CD4-positive, alpha-beta T cell treated with Interleukin-15 for 1 hour (primary cell): ENCODE measurements around the gene PCGF2.

ENCODE experiments used
- DNase-seq: peaks from one replicate; pipeline ENCODE4 v3.0.0-alpha.2; 2020

Gene PCGF2

DNA sequence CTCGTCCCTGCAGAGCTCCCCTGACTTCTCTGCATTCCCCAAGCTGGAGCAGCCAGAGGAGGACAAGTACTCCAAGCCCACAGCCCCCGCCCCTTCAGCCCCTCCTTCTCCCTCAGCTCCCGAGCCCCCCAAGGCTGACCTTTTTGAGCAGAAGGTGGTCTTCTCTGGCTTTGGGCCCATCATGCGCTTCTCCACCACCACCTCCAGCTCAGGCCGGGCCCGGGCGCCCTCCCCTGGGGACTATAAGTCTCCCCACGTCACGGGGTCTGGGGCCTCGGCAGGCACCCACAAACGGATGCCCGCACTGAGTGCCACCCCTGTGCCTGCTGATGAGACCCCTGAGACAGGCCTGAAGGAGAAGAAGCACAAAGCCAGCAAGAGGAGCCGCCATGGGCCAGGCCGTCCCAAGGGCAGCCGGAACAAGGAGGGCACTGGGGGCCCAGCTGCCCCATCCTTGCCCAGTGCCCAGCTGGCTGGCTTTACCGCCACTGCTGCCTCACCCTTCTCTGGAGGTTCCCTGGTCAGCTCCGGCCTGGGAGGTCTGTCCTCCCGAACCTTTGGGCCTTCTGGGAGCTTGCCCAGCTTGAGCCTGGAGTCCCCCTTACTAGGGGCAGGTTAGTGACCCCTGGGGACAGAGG is 31.6 kb downstream of the PCGF2 start:
- no peak for DNase-seq

GRCh38 chr17:38715216-38715943 is 32.8 kb downstream of the PCGF2 start:
- DNase-seq: no peak

DNA sequence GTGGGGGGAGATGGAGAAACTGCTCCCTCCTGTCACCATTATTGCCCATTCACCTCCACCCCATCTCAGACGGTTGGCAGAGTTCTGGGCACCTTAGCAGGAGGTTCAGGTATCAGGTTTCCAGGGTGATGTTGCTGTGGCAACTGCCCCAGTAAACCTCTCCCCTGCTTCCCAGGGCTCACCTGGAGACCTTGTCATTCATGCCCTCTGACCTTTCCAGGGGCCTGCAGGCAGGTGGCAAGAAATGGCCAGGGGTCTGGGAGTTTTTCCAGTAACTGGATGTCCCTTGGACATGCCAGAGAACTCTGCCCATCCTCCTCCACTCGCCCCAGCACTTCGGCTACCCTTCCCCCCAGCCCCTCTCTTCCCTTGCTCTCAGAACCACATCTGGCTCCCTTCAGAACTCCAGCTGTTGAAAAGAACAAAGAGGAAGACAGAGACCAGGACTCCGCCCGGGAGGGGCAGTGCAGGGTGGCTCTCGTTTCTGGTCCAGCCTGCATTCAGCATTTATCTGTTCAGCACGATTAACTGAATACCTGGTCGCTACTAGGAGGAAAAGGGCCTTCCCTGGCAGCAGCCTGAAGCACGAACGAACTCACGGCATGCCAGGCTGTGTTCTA is 34.6 kb downstream of the PCGF2 start:
- DNase-seq: no peak

DNA sequence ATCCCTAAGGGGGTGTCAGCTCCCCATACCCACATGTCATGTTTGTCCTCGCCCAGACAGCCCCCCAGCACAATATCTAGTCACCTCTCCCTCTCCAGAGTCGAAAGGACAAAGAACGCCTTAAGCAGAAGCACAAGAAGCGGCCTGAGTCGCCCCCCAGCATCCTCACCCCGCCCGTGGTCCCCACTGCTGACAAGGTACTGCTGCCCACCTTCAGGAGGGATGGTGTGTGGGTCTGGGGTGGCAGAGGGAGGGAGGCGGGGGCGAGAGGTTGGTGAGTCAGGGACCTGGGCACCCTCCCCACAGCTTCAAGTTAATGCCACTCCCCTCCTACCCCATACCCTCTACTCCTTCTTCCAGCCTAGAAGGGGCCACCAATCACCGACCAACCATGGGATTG is 35.5 kb downstream of the PCGF2 start:
- no peak for DNase-seq

GRCh38 chr17:38711792-38712571 is 36.2 kb downstream of the PCGF2 start:
- DNase-seq: no peak

- DNase-seq: no peak
These were observed 37.2 kb downstream of the PCGF2 start for GRCh38 chr17:38710985-38711384.

- DNase-seq: no peak
These were observed 37.6 kb downstream of the PCGF2 start for GRCh38 chr17:38710604-38710962.

DNA sequence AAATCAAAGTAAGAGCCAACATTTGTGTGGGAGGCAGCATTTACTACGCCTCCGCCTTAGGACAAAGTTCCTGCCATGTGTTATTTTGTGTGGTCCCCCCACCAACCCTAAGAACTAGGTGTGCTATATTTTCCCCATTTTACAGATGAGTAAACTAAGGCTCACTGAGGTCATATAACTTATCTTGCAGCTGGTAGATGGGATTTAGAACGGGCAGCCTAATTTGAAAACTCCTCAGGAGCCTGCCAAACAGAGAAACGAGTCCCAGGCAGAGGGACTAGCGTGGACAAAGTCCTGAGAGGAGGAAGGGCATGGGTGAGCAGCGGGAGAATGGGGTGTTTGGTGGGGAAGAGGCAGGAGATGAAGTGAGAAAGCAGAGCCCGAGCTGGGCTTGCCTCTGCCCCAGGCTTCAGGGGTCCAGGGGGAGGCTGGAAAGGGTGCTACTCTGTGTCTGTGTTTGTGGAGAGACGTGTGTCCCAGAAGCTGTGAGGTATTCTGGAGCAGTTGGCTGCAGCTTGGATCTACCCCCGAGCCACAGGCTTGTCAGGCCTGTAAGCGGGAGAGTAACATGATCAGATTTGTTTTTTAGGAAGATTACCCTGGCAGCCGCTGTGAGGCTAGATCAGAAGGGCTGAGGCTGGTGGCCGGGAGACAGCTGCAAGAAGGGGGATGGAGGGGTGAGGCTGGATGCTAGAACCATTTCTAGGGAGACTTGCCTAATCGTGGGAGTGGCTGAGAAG is 38.1 kb downstream of the PCGF2 start:
- DNase-seq: no peak

DNA sequence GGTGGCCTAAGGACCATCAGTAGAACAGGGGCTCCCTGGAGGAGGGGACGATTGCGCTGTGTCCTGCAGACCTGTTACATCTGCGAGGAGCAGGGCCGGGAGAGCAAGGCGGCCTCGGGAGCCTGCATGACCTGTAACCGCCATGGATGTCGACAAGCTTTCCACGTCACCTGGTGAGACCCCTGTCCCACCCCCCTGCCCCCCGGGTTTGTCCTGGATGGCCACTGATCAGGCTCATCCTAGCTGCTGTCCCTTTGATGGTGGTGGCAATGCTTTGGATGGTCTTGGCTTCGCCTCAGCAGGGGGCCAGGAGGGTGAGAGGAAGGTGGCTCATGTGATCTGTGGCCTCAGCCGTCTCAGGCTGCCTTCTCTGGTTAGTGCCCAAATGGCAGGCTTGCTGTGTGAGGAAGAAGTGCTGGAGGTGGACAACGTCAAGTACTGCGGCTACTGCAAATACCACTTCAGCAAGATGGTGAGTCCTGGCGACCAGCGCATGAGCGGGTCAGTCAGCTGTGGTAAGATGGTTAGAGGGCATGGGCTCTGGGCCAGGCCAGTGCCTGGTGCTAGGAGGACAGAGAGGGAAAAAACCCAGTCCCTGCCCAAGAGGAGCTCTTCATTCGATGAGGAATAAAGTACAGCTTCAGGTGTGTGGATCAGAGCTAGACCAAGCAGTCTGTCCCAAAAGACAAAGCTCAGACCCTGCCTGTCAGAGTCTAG is 38.9 kb downstream of the PCGF2 start:
- DNase-seq: no peak

DNA sequence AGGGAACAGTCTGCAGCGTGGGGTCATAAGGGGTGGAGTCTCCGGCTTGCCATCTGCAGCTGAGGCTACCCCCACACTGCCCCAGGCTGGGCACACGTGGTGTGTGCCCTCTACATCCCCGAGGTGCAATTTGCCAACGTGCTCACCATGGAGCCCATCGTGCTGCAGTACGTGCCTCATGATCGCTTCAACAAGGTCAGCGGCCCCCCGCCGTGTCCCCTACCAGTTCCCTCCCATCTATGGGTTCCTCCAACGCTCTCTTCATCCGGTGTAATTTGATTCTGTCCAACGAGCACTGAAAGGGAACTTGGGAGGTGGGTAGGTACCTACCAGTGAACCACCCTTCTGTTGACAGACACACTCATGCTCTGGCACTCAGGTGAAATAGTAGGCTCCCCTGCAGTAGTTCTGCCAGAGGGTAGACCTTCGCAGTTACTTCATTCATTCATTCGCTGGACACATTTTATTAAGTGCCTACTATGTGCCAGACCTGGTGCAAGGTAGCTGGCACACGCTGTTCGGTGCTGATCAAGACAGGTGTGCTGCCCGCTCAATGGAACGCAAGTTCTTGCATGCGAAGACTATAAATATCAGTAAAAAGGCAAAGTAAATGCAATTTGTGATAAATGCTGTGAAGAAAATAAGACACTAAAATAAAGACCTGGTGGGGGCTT is 40.3 kb downstream of the PCGF2 start:
- no peak for DNase-seq

DNA sequence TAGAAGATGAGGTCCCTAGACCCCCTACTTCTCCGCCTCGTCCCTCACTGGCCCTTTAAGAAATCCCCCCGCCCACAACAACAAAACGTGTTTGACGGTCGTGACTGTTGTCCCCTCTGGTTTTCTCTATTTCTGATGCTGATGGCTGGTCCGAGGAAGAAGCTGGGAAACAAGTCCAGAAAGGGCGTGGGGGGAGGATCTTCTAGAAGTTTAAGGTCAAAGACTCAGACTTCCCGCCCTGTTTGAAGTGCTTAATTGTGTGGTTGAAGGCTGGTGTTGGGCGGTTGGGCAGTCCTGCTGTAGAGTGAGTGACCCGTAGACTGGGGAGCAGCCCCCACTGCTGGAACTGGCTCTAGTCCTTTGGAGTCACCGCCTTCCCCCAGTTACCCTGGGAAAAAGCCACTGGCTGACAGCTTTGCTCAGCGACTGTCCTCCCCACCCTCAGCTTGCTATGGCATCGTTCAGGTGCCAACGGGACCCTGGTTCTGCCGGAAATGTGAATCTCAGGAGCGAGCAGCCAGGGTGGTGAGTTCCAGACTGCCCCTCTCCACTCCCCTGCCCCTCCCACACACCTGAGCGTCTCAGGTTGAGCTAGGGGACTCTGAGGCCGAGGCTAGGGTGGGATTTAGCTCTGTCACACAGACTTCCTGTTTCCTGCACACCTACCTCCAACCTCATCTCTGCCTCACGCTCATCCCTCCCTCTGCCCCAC is 41.5 kb downstream of the PCGF2 start:
- DNase-seq: no peak

- no peak for DNase-seq
These were observed 42.2 kb downstream of the PCGF2 start for GRCh38 chr17:38705803-38706504.

DNA sequence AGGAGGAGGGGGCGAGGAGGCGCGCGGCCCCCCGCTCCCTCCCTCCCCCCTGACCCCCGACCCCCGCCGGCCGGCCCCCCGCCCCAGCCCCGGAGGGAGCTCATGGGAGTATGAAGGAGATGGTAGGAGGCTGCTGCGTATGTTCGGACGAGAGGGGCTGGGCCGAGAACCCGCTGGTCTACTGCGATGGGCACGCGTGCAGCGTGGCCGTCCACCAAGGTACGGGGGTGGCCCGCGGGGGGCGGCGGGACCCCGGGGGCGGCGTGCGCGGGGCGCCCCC is 42.7 kb downstream of the PCGF2 start:
- DNase-seq: no peak

- peak; percentile 82 for DNase-seq
These were observed 43.3 kb downstream of the PCGF2 start, which contains the start of gene MLLT6 for GRCh38 chr17:38704606-38705522. Gene MLLT6 (plus strand): TSS chr17:38705273. CDS start chr17:38705633, 360 bp downstream.

- peak; percentile 74 for DNase-seq
These were observed 44.2 kb downstream of the PCGF2 start for GRCh38 chr17:38703742-38704605.

- no peak for DNase-seq
These were observed 45.0 kb downstream of the PCGF2 start for GRCh38 chr17:38702916-38703741.
